DLD1 (cell line): ENCODE data around the gene SHMT1.
"Not testable (repeated sequence)": the region's sequence is repeated elsewhere in the genome, so short reads cannot be mapped to it uniquely, and the experiment has no call there.

Experiments used
- in situ Hi-C: cut with HindIII; loops from 2 replicates; pipeline ENCODE4 v1.10.0; 2017; ENCODE audit warnings: low sequenced_read_pairs

SHMT1 gene

DNA sequence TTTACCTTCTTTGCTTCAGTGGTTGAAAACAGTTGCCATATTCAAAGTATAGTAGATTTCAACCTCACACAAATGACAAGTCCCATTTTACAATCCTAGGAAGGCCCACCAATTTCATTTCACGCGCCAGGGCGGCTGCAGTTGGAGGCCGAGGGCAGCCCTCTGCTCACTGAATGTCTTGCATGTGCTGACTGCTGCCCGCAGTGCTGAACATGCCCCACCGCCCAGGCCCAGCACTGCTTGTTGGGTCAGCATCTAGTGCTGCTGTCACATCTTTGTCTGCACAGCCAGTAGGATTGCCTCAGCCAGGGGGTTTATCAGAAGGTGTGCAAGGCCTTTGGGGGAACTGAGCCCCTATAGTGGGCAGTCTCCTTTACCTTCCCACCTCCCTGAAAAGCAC is 36.8 kb downstream of the SHMT1 start:
- in situ Hi-C loops, result no loop called here

DNA sequence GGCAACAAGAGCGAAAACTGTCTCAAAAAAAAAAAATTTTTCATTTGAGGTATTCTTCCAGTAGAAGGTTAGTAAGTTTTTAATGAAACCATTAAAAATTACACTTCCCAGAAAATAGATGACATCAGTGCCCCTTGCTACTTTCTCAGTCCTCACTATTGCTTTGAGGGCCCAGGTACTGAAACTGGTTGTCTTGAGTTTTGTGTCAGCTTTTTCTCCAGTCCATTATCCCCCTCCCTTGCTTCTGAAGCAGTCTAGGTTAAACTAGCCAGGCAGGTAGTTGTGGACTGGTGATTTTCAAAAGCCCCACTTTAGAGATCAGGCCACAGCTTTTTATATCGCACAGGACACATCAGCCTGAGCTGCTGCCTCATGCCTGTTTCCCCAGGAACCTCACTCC is 37.3 kb downstream of the SHMT1 start:
- in situ Hi-C loops, result no loop called here

DNA sequence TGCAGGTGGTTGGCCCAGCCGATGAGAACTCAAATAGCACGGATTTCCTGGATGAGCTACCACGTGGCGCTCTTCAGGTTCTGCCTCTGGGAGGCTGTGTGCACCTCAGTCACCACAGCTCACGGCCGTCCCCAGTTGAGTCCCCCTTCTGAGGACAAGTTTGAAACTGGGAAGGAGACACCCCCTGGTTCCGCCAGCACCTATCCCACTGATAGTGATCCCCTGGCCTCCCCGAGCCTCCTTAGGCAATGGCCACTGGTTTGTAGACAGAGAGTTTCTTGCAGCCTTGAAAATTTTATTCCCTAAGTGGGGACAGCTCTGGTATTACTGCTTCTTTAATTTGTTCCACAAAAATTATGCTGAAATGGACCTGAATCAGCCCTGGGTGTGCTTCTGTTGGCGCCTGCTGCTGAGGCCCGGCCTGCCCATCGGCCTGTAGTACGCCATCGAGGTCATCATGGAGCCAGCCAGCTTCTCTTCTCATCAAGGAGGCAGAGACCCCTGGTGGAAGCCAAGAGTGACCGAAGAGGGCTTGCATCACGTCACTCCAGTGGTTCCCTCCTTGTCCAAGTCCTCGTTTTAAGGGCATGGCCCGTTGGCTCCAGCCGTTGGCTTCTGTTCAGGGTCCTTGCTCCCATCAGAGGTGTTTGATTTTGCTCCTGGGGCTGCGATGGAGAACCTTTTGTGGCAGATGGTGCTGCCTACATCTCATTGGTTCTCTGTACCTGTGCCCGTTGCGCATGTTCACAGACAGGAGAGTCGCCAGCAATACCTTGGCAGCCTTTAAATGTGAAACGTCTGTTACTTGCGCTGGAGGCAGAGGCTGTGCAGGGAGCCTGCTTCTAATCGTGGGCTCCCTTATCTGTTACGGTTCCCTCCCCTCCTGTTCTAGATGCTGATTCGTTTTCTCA is 39.0 kb downstream of the SHMT1 start:
- in situ Hi-C loops, result no loop called here

DNA sequence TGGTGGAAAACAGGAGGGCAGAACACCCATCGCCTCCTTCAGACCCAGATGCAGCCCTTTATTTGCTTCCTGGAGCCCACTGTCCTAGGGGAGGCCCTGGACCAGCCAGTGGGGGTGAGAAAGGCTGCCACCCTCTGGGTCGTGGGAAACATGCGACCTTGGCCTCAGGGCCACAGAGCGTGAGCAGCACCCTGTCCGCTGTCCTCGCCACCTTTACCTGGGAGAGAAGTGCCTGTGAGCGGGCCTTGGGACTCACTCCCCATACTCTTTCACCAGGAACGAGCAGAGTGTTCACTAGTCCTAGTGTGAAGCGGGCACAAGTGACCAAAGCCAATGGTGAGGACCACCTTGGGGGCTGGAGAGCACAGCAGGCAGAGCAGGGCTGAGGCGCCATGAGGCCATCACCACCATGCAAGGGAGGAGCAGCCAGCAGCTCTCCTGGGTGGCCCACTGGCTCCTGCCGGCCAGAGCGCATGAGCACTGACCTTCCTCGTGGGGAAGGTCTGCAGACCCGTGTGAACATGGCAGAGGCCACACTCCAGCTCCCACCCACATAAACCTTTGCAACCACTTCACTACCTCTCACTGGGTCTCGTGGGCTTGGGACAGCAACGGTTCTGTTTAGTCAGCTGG is 39.7 kb downstream of the SHMT1 start:
- in situ Hi-C loops, result no loop called here

DNA sequence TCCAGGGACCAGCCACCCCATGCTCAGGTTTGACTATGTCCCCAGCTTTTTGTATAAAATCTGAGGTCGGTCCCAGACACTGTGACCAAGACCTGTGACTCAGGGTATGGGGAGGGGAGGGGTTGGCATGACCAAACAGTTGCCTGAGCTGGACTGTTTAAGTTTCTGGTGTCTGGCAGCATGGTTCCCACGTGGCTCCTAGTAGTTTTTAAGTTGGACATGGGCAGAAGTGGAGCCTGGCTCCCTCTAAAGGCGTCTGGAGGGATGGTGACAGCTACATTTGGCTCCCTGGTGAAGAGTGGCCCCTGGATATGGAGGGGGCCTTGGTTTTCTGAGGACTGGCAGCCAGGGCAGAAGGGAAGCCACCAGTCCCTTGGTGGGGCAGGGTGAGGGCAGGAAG is 40.3 kb downstream of the SHMT1 start:
- in situ Hi-C loops, result no loop called here

DNA sequence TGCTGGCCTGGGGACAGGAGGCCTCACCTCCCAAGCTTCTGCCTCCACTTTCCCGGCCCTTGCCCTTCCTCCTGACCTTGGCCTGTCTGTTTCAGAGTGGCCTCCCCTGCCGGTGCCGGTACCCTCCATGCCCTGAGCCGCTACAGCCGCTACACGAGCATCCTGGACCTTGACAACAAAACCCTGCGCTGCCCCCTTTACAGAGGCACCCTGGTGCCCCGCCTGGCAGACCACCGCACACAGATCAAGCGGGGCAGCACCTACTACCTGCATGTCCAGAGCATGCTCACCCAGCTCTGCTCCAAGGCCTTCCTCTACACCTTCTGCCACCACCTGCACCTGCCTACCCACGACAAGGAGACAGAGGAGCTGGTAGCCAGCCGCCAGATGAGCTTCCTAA is 40.8 kb downstream of the SHMT1 start:
- in situ Hi-C loops, result no loop called here

DNA sequence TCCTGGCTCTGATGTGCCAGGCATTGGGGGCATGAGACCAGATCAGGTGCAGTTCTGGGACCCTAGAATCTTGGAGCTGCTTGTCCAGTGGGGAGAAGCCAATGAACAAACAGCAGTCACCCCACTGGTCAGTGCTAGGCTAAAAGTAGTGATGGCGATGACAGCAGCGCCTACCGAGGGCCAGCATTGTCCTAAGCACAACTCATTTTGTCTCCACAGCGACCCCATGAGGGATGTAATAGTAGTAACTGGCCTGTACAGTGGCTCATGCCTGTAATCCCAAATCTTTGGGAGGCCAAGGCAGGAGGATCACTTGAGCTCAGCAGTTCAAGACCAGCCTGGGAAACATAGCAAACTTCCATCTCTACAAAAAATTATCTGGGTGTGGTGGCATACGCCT is 42.0 kb downstream of the SHMT1 start:
- in situ Hi-C loops, result no loop called here

DNA sequence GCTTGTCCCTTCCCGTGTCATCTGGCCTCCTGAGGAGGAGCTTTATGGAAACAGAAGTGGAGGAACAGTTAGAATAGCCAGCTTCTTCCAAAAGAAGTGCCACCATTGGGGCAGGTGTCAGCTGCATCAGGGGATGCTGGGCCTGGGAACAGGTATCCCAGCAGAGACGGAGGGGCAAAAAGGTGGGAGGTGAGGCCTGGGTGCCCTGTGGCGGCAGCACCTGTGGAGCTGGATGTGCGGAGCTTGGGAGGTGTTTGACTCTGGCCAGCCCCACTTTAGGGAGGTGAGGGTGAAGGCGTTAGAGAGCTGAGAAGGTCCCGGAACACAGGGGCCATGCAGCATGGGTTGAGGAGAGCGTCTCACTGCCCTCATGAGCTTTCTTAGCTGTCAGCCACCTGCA is 43.0 kb downstream of the SHMT1 start:
- in situ Hi-C loops, result no loop called here

DNA sequence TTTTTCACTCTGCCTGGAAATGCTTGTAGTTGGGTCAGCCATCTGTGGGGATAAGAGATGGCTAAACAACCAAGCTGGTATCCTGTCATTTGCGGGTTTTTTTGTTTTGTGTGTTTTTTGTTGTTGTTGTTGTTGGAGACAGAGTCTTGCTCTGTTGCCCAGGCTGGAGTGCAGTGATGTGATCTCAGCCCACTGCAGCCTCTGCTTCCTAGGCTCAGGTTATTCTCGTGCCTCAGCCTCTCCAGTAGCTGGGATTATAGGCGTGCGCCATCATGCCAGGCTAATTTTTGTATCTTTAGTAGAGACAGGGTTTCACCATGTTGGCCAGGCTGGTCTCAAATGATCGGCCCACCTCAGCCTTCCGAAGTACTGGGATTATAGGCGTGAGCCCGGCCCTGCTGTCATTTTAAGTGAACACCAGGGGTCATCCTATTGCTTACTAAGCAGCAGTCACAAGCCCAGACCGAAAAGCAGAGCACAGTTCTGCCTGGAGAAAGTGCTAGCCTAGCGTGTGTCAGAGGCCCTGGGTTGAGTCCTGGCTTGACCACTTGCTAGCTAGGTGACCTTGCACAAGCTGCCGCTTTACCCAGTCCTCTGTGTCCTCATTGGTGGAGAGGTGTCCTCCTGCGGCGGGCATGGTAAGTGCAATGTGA is 43.6 kb downstream of the SHMT1 start:
- in situ Hi-C loops, result no loop called here

DNA sequence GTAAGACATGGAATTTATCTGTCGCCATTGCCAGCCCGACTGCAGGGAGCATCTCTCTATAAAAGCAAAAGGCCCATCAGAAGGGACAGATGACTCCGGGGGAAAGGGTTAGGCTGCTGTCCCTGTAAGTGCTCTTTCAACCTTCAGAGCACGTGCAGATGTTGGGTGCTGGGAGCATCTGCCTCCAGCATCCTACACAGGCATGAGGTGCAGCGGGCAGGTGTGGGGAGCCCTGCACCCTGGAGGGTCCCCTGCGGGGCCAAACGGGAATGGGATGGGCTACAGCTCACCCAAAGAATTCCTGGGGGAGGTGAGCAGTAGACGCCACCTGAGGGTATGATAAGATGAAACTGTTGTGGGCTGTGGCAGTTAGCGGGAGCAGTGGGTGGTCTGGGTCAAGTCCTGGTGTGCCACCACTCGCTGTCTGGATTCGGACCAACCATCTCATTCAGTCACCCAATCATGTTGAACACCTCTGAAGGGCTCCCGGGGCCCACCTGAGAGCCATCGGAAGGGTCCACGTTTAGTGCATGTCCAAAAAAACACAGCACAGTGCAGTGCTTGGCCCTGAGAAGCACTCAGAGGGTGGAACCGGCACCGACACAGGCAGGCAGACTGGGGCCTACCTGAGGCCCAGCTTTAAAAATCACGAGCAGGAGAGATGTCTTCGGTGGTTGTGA is 44.4 kb downstream of the SHMT1 start:
- in situ Hi-C loops, result no loop called here

DNA sequence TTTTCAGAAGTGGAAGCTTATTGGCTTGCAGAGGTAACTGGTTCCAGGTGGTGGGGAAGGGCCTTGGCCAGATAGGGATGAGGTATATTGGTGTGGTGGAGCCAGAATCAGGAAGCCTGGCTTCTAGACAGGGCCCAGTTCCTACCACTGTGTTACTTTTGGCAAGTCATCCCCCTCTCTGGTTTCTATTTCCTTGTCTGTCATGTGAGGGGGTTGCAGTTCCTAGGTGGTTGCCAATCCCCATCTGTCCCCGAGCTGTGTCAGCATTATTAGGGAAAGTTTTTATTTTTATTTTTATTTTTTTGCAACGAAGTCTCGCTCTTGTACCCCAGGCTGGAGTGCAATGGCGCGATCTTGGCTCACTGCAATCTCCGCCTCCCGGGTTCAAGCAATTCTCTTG is 45.2 kb downstream of the SHMT1 start:
- in situ Hi-C loops, result no loop called here

DNA sequence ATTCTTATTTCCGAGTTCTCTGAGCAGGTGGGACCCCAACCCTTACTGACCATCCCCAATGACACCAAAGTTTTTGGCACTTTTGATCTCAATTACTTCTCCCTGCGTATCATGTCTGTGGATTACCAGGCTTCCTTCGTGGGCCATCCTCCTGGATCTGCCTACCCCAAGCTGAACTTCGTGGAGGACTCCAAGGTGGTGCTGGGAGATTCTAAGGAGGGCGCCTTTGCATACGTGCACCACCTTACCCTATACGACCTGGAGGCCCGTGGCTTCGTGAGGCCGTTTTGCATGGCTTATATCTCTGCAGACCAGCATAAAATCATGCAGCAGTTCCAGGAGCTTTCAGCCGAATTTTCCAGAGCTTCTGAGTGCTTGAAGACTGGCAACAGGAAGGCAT is 47.4 kb downstream of the SHMT1 start:
- in situ Hi-C loops, result no loop called here

DNA sequence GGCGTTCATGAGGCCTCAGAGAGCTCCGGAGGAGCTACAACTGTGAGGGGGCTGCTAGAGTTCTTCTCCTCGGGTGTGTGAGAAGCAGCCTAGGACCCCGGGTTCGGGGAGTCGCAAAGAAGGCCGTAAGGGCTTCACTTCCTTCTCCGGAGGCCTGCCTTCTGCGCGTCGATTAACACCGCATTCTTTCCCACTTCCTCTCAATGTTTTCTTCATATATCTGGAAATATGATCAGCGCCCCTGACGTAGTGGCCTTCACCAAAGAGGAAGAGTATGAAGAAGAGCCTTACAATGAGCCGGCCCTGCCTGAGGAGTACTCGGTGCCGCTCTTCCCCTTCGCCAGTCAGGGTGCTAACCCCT is 47.8 kb downstream of the SHMT1 start:
- in situ Hi-C loops, result no loop called here

DNA sequence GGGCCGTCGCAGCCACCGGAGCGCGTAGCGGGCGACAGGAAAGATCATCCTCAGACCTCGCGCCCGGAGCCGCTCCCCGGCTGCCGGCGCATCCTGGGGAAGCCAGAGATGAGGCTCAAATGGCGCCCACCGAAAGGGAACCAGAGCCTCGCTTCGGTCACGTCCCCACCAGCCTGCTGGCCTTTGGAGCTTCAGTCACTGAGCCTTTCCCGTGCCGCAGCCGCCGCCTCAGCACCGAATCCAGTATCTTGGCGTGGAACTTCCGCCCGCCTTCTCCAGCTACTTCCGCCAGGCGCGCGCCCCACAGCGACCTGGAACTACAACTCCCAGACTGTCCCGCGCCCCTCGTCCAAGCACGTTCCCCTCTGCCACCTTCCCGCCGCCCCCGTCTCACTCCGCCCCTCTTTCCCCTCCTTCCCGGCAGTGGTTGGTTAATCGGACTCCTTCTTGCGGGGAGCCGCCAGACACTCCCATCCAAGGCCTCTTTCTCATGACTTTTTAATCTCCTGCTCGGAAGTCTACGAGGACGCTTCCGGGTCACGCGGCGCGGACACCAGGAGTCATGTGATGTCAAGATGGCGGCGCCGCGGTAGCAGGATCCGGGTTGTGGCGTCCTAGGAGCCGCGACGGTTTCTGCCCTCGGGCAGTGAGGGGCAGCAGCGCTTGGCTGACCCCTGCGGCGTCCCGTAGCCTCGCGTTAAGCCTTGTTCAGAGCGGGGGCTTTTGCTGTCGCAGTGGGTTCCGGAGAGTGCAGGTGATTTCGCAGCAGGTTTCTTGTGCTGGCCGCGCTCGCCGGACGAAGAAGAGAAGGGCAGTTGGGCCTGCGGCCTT is 48.4 kb downstream of the SHMT1 start, which contains the start of the genes SMCR8 and TOP3A:
Gene SMCR8, plus strand, starts transcription at position 563 of the 831 bp plus-strand sequence. CDS start 497 bp downstream, outside the sequence.
Gene TOP3A, minus strand, starts transcription at position 264 of the 831 bp plus-strand sequence. Its CDS starts 216 bp downstream, at position 48.
- in situ Hi-C loops, result no loop called here

DNA sequence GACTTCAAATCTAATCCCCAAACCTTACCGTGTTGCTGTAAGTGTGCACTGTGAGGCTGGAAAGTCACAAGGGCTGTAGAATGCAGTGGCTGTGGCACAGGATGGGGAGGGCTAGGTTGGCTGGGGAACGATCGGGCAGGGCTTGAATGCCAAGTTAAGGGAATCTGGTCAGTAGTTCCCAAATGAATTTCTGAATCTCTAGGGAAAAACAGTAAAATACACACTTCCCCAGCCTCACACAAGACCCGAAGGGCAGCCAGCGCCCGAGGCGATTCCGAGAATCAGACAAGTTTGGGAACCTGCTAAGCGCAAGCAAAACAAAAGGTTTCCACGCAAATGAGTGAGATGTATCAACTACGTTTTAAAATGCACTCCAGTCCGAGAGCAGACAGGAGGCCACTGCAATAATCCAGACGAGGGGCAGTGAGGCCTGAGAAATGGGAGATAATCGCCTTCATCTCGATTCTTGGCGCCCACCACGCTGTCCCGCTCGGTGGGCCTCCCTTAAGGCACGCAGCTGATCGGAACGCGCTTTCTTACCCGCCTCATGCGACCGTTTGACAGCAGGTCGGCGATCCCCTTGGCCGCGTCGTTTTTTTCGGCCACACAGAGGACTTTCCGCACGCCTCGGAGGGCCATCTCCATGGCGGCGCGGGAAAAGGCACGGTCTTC is 49.2 kb downstream of the SHMT1 start:
- in situ Hi-C loops, result no loop called here

DNA sequence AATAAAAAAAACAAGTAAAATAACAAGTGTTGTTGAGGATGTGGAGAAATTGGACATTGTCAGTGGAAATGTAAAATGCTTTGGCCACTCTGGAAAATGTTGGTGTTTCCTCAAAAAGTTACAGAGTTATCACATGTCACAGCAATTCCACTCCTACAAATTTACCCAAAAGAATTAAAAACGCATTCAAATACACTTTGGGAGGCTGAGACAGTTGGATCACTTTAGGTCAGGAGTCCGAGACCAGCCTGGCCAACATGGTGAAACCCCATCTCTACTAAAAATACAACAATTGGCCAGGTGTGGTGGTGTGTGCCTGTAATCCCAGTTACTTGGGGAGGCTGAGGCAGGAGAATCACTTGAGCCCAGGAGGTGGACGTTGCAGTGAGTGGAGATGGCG is 54.1 kb downstream of the SHMT1 start:
- in situ Hi-C loops, result no loop called here

DNA sequence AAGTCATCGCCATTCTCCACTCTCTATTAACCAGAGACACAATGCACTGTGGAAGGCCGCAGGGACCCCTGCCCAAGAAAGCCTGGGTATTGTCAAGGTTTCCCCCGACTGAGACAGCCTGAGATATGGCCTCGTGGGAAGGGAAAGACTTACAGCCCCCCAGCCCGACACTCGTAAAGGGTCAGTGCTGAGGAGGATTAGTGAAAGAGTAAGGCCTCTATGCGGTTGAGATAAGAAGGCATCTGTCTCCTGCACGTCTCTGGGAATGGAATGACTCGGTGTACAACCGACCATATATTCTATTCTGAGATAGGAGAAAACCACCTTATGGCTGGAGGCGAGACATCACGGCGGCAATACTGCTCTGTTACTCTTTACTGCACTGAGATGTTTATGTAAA is 60.1 kb downstream of the SHMT1 start:
- in situ Hi-C loops, result not testable (repeated sequence)

DNA sequence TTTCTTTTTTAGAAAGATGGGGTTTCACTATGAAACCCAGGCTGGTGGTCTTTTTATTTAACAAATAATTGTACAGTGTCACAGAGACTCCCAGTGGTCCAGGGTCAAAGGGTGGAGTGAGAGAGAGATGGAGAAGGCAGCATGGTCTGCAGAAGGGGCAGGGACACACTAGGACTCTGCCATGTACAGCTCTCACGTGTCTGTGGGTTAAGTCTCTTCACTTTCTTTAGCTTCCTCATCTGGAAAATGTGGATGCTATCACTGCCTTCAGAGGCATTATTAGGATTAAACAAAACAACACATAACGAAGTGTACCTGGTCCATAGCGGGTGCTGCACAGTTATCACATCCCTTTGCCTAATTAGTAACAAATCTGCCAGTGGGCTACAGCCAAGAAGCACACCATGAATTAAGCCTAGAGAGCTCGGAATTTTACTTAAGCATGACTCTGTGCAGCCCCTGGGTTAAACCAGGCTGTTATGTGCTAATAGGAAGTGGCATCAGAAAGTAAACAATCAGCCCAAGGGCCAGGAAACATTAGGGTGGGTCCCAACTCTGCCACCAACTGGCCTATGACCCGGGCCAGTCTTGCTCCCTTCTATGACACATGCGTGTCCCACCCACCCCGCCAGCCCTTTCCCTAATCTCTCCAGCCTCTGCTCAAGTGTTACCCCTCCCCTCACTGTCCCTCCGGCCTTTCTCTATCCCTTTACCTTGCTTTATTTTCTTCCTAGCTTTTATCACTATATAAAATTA is 62.4 kb downstream of the SHMT1 start:
- in situ Hi-C loops, result no loop called here

DNA sequence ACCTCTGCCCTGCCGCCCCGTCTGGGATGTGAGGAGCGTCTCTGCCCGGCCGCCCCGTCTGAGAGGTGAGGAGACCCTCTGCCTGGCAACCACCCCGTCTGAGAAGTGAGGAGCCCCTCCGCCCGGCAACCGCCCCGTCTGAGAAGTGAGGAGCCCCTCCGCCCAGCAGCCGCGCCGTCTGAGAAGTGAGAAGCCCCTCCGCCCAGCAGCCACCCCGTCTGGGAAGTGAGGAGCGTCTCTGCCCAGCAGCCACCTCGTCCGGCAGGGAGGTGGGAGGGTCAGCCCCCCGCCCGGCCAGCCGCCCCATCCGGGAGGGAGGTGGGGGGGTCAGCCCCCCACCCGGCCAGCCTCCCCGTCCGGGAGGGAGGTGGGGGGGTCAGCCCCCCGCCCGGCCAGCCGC is 65.3 kb downstream of the SHMT1 start:
- in situ Hi-C loops, result not testable (repeated sequence)
